HG03196 (cell line): ENCODE measurements around the gene SF3B2.
"Not testable (repeated sequence)": the region's sequence is repeated elsewhere in the genome, so short reads cannot be mapped to it uniquely, and the experiment has no call there.

ENCODE experiments used
- ATAC-seq: cut with Tn5 transposase; IDR thresholded peaks from one replicate; pipeline ENCODE4 v1.9.1; 2021; ENCODE audit not compliant: unreplicated experiment

The SF3B2 gene

DNA sequence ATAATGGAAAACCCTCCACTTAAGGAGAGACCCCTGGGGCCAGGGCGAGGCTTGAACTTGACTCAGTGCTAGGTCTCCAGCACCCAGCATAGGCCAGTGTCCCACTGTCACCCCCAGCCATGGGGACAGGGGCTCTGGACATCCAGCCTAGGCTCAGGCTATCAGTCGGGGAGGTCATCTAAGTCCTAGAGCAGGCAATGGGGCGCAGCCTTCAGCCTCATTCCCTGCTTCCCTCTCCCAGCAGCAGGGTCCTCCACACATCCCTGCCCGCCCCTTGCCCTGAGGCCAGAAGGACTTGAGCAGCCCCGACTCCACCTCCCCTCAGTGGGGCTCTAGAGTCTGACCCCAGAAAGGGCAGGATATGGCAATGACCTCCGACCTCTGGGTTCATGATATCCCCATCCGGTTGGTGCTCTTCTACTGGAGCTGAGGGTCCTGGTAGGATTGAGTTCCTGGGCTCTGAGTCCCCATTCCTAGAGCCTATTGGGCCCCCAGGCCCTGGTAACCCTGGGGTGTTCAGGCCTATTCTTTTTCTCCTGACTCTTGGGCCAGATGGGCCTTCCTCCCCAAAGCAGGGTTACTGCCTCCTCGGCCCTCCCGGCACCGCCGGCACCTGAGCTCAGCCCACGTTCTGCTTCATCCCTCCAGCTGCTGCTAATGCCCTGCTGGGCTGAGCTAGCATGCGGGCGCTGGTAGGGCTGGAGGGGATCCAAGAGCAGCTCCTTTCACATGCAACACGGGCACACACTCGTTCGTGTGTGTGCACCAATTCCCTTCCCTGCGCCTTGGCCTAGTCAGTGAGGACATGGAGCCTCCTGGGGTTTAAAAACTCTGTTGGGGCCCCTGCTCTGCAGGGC is 36.0 kb upstream of the SF3B2 start:
- ATAC-seq, result no peak

DNA sequence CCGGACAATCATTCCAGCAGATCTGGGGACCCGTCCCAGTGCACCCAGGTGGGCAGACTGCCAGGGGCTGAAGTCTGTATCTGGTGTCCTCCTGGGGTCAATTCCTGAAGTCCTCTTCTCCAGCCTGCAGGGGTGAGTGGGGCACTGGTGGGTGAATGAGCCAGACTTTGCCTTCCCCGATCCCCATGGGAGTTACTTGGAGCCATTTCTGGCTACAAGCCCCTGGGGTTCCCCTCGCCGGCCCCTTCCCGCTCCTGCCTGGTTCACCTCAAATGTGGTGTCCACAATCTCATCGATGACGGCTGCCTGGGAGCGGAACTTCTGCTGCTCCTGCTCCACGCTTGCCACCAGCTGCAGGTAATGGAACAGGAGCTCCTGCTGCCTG is 35.4 kb upstream of the SF3B2 start:
- no peak for ATAC-seq

DNA sequence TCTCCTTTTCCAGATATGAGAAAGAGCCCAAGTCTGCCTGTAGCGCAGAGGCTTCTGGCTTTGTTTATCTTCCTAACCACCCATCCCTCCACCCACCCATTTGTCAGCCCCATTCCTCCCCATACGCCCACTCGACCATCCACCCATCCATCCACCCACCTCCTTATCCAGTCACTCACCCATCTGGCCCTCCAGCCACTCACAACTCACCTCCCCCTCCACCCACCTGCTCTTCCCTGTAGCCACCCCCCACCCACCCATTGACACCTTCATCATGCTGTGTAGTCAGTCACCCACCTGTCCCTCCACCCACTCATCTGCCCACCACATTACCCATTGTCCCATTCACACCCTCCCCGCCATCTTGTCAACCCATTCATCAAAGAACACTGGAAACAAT is 34.8 kb upstream of the SF3B2 start:
- ATAC-seq, result no peak

DNA sequence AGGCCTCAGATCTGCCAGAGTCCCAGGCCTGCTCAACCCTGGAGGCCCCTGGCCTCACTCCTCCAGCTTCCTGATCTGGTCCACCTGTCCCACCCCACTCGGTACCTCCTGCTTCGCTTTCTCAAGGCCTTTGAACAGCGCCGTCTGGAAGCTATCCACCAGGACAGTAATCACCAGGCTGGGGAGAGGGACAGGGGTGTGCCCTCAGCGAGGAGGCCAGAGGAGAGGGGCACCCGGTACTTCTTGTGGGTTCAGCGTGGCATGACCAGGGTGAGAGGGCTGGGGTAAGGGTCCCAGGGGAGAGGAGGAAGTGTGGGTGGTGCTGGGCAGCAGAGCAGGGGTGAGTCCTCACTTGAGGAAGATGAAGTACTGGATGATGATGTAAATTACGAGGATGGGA is 32.0 kb upstream of the SF3B2 start:
- ATAC-seq, result no peak

DNA sequence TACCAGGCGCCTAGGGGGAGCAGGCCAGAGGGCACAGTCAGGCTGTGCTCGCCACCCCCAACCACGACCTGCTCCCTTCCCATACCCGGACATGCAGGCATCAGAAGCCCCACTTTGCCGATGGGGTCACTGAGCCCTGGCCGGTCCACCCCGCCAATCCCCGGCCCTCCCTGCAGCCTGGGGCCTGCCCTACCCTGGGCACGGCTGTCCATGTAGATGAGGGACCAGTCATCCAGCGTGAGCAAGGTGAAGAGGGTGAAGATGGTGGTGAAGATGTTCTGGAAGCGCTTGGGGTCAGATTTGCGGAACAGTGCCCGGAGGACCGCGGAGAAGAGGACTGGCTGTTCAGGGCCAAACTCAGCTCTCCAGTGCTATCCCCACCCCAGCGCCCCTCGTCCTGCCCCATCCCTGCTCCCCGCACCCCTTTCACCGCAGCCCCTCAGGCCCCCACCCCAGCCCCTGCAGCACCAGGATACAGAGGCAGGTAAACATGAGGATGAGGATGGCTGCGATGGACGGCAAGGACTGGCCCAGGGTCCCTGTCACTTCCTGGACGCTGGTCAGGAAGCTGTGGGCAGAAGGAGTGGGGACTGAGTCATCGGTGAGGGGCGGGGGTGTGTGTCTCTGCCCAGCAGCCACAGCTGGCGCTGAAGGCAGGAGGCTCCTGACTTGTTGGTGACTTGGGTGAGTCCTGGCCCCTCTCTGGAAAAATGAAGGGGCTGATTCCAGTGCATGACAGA is 31.4 kb upstream of the SF3B2 start:
- ATAC-seq, result no peak

DNA sequence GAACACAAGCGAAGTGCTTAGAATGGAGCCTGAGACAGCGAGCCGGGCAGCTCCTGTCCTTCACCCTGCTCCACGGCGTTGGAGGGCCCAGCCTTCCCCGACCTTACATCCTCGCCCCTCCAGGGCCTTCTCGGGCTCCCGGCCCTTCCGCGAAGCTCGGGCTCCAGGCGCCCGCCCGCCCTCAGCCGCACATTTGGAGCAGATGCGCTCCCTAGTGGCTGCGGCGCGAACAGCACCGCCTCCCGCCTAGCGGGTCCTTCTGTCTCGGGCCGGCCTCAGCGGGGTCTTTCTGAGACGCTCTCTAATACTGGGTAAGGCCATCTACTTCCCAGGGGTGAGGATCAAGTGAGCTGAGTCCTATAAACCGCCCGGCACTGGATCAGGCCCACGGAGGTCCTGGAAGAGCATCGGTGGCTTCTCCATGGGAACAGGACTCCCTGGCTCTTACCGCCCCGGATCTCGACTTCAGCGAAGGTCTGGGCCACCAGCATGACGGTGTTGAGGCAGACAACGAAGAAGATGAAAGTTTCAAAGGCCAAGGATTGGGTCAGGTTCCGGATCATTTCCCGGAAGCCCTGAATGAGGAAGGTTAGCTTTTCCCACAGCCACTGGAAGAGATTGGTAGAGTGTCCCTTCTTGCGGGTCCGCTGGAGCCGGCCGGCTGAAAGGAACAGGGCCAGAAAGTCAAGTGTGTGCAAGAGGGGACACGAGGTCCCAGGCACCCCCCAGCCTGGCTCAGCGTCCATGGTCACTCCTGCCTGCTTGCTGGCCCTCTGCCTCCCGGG is 29.6 kb upstream of the SF3B2 start:
- no peak for ATAC-seq

DNA sequence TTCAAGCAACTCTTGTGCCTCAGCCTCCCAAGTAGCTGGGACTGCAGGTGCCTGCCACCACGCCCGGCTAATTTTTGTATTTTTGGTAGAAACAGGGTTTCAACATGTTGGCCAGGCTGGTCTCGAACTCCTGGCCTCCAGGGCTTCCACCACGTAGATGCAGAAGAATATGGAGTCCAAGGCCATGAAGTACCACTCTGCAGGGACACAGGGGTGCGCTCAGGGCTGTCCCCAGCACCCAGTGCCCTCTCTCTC is 29.1 kb upstream of the SF3B2 start:
- not testable (repeated sequence) for ATAC-seq

DNA sequence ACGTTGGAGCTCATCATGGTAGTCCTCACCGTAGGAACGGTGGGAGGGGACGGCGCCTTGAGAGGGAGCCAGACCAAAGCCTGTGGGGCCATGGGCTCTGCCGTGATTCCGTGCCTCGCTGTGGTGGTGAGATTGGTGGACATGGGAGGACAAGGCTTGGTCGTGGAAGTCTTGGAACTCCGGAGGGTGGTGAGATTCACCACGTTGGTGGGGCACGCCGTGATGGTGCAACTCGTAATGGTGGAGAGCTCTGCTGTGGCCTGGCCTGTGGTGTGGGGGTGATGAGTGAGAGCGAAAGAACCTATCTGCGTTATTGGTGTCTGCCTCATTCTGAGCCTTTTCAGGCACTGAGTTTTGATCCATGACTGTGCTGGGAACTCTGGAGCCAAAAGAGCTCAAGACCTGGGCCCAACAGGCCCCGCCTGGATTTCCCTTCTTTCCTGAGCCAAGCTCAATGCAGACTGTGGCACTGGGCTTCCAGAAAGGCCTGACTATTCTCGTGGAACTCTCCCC is 26.1 kb upstream of the SF3B2 start, which contains the start of gene CATSPER1:
CATSPER1 (minus strand) TSS at position 463 of the 513 bp plus-strand sequence; CDS start at position 363, 100 bp downstream.
- no peak for ATAC-seq

DNA sequence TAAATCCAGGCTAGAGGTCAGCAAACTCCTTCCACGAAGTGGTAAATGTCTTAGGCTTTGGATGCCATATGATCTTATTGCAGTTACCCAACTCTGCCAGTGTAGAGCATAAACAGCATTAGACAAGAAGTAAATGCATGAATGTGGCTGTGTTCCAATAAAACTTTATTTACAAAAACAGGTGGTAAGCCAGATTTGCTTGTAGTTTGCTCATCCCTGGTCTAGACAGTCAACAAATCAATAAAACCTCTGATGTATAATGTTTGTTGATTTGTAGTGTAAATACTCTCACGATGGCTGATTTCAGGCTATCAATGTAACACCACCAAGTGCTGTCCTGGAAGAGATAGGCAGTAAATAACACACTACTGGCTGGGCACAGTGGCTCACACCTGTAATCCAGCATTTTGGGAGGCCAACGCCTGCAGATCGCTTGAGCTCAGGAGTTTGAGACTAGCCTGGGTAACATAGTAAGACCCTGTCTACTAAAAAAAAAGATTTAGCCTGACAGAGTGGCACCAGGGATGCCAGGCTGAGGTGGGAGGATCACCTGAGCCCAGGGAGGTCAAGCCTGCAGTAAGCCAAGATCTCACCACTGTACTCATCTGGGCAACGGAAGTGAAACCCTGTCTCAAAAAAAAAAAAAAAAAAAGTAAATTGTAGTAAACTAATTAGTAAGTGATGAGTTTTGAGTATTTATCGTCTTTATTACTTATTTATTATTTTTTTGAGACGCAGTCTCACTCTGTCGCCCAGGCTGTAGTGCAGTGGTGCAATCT is 19.0 kb upstream of the SF3B2 start:
- ATAC-seq, result no peak

DNA sequence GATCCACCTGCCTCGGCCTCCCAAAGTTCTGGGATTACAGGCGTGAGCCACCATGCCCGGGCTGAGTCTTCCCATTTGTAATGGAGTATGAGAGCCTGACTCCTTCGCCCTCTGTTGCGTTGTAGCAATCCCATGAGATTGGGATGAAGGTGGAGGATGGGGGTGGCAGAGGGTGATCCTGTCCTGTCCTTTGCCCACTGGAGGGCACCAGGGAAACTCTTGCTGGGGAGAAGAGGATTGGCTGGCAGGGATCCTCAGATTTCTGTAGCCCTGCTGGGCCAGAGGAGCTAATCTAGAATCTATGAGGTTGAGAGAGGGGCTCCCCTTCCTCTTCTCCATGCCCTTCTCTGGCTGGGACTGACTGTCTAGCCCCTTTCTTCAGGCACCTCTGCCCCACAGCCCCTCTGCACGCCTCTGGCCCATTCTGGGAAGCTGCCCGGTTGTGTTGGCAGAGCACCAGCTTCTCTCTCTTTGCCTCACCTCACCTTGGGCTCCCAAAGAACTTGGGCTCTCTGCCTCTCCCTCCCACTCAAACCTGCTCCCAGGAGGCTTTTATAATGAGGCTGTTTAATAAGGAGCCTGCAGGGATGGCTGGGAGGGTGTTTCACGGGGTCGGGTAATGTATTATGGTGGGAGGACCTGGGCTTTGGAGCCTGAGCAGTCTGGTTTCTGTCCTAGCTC is 16.4 kb upstream of the SF3B2 start:
- ATAC-seq, result no peak

DNA sequence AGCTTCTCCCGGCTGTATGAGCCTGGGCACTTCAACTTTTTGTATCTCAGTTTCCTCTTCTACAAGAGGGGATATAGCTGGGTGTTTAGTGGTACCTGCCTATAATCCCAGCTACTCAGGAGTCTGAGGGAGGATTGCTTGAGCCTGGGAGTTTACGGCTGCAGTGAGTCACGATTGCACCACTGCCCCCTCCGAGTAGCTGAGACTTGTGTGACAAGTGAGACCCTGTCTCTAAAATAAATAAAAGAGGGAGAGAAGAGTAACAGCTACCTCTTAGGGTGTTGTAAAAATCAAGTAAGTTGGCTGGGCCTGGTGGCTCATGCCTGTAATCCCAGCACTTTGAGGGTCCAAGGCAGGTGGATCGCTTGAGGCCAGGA is 15.8 kb upstream of the SF3B2 start:
- no peak for ATAC-seq

DNA sequence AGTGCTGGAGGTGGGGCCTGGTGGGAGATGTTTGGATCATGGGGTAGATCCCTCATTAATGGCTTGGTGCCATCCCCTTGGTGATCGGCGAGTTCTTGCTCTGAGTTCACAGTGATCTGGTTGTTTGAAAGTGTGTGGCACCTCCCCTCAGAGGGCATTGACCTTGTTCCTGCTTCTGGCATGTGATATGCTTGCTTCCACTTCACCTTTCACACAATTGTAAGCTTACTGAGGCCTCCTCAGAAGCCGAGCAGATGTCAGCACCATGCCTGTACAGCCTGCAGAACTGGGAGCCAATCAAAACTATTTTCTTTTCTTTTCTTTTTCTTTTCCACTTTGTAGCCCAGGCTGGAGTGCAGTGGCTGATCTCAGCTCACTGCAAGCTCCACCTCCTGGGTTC is 14.8 kb upstream of the SF3B2 start:
- no peak for ATAC-seq

DNA sequence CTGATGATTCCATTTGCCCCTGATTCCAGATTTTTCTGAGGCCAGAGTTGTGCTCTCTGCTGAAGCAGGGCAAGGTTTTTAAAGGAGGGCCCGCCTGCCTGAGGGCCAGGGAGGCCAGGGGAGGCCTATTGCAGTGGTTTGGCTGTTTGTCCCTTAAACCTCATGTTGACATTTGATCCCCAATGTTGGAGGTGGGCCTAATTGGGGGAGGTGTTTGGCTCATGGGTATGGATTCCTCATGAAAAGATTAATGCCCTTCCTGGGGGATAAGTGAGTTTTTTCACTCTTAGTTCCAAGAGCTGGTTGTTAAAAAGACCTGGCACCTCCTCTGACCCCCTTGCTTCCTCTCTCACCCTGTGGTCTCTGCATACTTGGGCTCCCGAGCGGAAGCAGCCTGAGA is 12.4 kb upstream of the SF3B2 start:
- ATAC-seq, result no peak

DNA sequence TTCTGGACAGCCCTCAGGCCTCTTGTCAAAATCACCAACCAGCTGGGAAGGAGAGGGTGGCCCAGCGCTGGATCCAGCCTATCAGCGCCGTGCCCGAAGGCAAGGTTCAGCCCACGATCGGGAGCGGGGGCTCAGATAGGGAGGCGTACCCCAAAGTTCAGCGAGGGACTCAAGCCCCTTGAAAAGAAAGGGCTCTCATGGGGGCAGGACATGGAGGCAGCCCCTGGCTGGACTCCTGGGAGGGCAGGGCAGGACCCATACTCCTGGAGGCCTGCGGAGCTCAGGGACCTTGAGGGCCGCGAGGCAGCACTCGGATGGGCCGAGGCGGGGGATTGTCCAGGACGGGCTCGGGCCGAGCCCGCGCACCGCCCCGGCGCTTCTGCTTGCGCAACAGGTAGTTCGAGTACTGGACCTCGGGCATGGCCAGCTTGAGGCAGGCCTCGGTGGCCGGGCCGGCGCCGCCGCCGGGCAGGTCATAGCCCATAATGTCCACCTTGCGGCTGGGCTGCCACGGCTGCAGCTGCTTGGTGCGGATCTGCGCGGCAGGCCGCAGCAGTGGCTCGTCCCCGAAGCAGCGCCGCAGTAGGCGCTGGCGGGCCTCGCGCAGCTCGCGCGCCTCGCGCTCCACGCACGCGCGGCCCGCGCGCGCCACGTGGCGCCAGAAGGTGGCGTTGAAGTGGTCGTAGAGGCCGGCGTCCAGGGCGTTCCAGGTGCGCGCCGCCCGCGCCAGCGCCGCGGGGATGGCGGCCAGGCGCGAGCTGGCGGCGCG is 9.8 kb upstream of the SF3B2 start:
- no peak for ATAC-seq

DNA sequence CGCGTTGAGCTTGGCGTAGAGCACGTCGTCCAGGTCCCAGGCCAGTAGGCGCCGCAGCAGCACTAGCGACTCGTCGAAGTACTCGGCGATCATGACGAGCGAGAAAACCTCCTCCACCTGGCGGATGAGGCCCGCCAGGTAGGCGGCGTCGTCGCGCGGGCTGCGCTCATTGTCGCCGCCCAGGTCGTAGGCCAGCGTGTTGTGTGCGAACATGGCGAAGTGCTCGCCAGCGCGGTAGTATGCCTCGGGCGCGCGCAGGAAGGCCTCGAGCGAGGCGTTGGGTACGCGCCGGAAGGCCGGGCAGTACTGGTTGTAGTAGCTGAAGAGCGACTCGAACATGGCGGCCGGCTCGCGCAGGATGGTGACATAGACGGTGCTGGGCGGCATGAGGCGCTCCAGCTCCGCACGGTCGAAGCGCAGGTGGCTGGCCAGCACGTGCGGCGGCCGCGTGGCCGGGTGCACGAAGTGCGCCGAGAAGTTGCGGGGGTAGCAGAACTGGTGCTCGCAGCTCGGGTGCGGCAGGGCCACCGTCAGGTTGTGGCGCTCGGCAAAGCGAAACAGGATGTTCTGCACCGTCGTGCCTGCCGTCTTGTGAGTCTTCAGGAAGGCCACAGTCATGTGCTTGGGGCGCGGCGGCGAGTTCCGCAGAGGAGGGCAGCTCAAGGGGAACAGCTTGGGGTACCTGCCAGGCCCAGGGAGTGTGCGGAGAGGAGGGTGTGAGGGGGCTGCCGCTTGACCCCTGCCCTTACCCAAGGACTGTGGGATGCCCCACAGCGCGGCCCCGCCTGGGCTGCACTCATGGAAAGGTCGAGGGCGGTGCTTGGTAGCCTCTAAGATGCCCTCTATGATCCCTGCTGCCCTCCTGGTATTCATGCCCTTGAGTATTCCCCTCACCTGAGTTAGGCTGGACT is 8.9 kb upstream of the SF3B2 start:
- no peak for ATAC-seq

DNA sequence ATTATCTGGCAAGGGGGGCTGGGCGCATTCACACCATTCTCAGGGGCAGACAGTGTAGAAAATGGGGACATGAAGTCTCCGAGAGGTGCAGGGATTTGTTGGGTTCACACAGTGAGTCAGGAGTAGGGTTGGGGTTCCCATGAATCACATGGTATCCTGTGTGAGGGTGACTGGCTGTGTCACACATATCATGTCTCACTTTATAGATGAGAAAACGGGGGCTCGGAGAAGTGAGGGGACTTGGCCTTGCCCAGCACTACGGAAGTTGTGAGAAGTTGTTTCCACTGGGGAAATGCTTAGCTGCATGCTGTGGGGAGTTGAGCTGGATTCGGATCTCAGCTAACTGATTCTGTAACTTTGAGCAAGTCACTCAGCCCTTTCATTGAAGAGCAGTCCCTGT is 7.4 kb upstream of the SF3B2 start:
- ATAC-seq, result no peak

DNA sequence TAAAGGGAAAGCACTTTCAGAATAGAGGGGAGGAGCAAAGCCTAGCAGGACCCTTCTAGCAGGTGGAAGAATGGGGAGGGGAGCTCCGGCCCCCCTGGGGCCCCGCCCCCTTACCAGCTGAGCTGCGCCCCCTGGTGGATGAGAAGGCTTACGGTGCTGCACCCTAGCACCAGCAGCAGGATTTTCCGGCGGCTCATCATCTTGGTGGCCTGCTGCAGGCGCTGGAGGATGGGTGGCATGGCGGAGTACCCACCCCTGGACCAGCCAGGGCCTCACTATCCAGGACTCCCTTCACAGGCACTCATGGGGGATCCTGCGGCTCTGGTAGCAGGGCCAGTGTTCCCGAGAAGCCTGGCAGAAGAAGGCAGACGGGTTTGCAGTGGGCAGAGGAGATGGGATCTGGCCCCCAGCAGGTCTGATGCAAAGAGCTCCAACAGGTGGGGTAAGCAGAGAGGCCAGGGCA is 7.0 kb upstream of the SF3B2 start:
- no peak for ATAC-seq

DNA sequence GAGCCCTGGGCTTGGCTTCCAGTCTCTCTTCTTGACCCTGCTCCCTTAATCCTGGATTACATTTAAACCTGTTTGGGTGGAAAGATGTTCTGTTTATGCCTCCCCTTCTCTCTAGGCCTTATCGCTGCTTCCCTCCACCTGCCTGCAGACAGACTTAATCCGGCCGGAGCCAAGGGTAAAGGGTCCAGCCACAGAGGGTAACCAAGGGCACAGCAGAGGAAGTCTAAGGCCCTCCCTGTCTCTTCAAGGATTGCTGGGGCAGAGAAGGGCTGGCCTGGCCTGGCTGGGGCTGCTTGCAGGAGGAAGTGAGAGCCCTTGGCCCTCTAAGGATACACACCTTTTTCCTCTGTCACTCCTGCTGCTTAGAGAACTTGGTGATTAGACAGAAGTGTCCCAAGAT is 5.3 kb upstream of the SF3B2 start:
- no peak for ATAC-seq
